22Rv1 (cell line): ENCODE measurements around the gene MEX3A.
"Not testable (repeated sequence)": the region's sequence is repeated elsewhere in the genome, so short reads cannot be mapped to it uniquely, and the experiment has no call there.

Source experiments
- H3K27ac ChIP-seq: fragments of 450-650 bp; 2 replicates; pipeline ENCODE4 v1.5.1; 2017
- ZFX ChIP-seq: fragments of 450-650 bp; IDR thresholded peaks from 2 replicates; pipeline ENCODE4 v1.6.1; 2017; ENCODE audit warnings: antibody characterized with exemption, borderline replicate concordance
- TF ChIP-seq, protein P1 (sequence below): fragments of 450-650 bp; IDR thresholded peaks from 2 replicates; pipeline ENCODE4 v1.5.1; 2017; ENCODE audit warnings: mild to moderate bottlenecking

The MEX3A gene

DNA sequence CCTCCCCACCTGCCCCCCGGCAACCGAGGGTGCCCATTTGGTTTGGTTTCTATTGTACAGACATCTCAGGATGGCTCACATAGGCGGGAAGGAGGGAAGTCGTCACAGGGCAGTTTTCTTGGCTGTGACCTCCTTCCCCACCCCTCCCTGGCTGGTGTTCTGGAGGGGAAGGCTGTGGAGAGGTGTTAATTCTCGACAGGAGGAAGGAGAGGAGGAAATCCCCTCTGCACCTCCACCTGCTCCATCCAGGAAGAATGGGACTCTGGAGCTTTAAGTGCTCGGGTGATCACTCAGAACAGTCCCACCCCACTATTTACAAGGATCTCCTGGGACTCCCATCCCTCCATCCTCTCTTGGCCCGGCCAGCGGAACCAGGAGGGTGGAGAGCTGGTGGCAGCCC lies 7.6 kb downstream of the MEX3A start:
- no peak overlapping the region for H3K27ac ChIP-seq
- no peak for TF ChIP-seq ZFX
- TF ChIP-seq, protein P1, sequence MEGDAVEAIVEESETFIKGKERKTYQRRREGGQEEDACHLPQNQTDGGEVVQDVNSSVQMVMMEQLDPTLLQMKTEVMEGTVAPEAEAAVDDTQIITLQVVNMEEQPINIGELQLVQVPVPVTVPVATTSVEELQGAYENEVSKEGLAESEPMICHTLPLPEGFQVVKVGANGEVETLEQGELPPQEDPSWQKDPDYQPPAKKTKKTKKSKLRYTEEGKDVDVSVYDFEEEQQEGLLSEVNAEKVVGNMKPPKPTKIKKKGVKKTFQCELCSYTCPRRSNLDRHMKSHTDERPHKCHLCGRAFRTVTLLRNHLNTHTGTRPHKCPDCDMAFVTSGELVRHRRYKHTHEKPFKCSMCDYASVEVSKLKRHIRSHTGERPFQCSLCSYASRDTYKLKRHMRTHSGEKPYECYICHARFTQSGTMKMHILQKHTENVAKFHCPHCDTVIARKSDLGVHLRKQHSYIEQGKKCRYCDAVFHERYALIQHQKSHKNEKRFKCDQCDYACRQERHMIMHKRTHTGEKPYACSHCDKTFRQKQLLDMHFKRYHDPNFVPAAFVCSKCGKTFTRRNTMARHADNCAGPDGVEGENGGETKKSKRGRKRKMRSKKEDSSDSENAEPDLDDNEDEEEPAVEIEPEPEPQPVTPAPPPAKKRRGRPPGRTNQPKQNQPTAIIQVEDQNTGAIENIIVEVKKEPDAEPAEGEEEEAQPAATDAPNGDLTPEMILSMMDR = no peak

DNA sequence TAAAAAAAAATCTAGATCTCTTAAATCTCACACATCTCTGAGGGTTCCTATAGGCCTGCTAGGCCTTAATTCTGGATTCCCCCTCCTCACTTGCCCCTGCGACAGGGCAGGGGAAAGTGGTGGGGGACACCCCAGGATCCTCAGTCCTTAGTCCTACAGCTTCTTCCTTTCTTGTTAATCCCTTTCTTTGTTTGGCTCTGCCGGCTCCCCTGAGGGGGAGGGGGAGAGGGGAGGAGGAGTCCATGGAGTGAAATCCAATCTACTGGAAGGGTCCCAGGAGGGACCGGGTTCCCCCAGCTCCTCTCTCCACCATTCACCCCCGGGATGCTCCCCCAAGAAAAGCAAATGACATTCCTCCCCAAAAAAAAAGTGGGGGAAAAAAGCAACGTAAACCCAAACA lies 8.5 kb downstream of the MEX3A start:
- no peak for TF ChIP-seq ZFX
- TF ChIP-seq, protein P1 = no peak
- H3K27ac ChIP-seq = no peak overlapping the region

DNA sequence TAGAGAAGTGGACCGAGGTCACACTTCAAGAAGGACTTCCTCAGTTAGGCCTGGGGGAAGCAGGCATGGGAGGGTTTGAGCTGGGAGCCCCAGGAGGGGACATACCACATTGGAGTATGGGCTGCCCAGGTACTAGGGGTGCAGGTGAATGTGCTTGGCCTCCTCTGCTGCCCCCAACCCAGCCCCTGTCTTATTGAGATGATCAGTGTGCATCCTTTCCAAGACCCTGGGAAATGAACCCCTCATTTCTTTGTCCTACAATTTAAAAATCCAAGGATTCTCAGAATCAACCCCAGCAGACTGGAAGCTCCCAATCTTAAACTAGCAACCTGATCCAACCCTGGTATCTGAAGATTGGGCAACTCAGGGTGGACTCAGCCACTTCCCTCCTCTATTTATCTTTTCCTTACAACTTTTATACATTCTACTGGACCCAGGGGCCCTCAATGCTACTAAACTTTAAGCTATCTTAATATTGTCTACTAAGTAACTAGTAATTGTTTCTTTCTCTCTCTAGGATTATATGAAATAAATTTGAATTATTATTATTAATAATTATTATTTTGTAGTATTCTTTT lies 9.1 kb downstream of the MEX3A start:
- TF ChIP-seq ZFX = no peak
- TF ChIP-seq, protein P1 = no peak
- no peak overlapping the region for H3K27ac ChIP-seq

DNA sequence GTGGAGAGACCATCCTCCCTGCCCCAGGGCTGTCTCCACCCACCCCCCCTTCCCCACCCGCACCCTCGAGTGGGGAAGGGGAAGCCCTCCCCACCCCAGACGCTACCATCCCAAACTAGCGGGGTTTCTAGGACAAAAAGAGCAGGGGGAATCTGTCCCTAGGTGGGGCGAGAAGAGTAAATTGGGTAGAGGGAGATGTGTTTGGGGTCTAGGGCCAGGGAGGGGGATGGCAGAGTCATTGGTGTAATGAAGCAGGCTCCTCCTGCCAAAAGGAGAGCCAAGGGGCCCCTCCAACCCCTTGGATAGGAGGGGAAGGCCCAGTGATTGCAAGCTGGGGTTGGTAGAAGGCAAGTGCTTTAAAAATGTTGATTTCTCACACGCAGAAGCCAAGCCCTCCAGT lies 10.0 kb downstream of the MEX3A start:
- no peak for TF ChIP-seq ZFX
- TF ChIP-seq, protein P1 = no peak
- H3K27ac ChIP-seq = no peak overlapping the region

DNA sequence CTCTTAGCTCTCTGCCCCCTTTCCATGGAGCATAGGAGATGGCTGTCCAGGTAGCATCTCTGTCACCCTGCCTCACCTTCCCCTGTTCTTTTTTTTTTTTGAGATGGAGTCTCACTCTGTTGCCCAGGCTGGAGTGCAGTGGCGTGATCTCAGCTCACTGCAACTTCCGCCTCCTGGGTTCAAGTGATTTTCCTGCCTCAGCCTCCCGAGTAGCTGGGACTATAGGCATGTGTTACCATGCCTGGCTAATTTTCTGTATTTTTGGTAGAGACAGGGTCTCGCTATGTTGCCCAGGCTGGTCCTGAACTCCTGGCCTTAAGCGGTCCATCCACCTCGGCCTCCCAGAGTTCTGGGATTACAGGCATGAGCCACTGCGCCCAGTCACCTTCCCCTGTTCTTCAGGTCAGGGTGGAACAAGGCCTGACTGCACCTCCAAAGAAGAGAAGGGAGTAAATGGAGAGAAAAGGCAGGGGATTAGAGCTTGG lies 10.9 kb downstream of the MEX3A start:
- H3K27ac ChIP-seq = not testable (repeated sequence)

DNA sequence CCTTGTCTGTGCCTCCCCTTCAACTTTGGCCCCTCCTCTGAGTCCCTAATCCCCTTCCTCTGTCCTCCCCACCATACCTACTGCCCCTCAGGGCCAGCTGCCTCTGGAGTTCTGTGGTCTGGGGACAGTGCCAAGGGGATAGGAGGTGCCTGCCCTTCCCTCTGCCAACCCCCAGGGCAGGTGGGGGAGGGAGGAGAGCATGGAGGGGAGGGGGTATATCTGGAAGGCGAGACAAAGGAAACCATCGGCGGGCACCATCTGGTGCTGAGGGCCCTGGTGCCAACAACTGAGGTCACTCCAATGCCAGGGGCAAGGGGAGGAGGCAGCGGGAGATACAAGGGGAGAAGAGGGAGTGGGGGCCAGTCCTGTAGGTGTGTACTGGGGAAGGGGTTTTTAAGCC lies 11.7 kb downstream of the MEX3A start:
- TF ChIP-seq, protein P1 = no peak
- TF ChIP-seq ZFX = no peak
- H3K27ac ChIP-seq = no peak overlapping the region

DNA sequence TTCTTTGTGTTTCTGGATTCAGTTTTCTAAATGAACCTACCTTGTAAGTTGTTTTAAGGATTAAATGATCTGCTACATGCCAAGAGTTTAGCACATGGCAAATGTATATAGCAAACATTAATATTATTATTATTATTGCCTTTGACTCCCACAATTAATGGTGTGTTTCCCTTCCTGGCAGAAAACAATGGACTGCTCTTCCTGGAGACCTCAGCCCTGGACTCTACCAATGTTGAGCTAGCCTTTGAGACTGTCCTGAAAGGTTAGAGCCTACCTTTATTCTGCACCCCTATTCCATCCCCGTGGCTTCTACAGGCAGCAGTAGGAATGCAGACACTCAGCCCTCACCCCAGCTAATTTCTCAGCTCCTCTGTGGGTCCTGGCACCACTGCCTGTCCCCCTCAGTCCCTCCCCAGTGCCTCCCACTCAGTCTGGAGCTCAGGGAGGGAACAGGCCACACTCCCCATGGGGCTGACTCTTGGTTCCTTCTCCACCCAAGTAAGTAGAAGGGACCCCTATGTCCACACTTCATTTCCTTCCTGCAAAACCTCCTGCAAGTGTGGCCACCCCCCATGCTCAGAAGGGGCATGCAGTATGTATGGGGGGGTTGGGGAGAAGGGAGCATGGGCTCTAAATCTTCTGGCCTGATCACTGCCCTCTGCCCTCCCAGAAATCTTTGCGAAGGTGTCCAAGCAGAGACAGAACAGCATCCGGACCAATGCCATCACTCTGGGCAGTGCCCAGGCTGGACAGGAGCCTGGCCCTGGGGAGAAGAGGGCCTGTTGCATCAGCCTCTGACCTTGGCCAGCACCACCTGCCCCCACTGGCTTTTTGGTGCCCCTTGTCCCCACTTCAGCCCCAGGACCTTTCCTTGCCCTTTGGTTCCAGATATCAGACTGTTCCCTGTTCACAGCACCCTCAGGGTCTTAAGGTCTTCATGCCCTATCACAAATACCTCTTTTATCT lies 12.5 kb downstream of the MEX3A start:
- TF ChIP-seq, protein P1 = no peak
- TF ChIP-seq ZFX = no peak
- no peak overlapping the region for H3K27ac ChIP-seq
